Naive thymus-derived CD4-positive, alpha-beta T cell (primary cell): Measurements from ENCODE around the gene PDE4D. TPM values are rescaled to one million over a fixed set of nuclear protein-coding genes. Genes with fewer than 3 reads are reported as not detected.

ENCODE experiments used
- ATAC-seq: fragments of 150-1000 bp; cut with Tn5 transposase; 2 replicates; pipeline ENCODE4 v1.10.0; 2021; ENCODE audit warnings: mild to moderate bottlenecking, moderate library complexity
- CTCF ChIA-PET: fragments of 350-600 bp; sonication (Branson Sonifier 250); formaldehyde crosslinking; loops from one replicate; lab custom pipeline; 2021; ENCODE audit warnings: antibody characterized with exemption; lab: Charles Lee
- POLR2A ChIA-PET: fragments of 350-600 bp; sonication (Branson Sonifier 250); formaldehyde crosslinking; loops from one replicate; lab custom pipeline; 2021; ENCODE audit warnings: antibody characterized with exemption, inconsistent platforms; lab: Charles Lee
- DNase-seq, 9 donors: peaks; one replicate each; pipeline versions ENCODE4 v3.0.0 to v3.0.0-alpha.2; 2020 to 2022; ENCODE audit warnings: mixed read lengths in 1 of 9
- H3K27ac ChIP-seq: one replicate; pipeline ENCODE4 v1.7.0; 2013; ENCODE audit warnings: mild to moderate bottlenecking, low read depth, low read length, moderate library complexity
- H3K27me3 ChIP-seq, 2 donors: one replicate each; pipeline ENCODE4 v1.7.0; 2013; ENCODE audit warnings: low read length in 2 of 2, mild to moderate bottlenecking in 2 of 2, moderate library complexity in 2 of 2; ENCODE audit not compliant: control insufficient read depth in 2 of 2, insufficient read depth in 2 of 2
- H3K36me3 ChIP-seq, 3 experiments: 1 replicate in 2 of 3; 2 replicates in 1 of 3; pipeline ENCODE4 v1.7.0; 2013; ENCODE audit warnings: low read length in 3 of 3, mild to moderate bottlenecking in 3 of 3, moderate library complexity in 1 of 3; ENCODE audit not compliant: insufficient read depth in 3 of 3, control insufficient read depth in 2 of 3
- H3K4me1 ChIP-seq, 2 donors: one replicate each; pipeline ENCODE4 v1.7.0; 2013; ENCODE audit warnings: low read length in 2 of 2, mild to moderate bottlenecking in 2 of 2, moderate library complexity in 1 of 2; ENCODE audit not compliant: control insufficient read depth in 2 of 2, insufficient read depth in 2 of 2
- H3K4me3 ChIP-seq: 2 replicates; pipeline ENCODE4 v1.7.0; 2013; ENCODE audit warnings: mild to moderate bottlenecking, low read length
- H3K9me3 ChIP-seq, 3 experiments: 1 replicate in 2 of 3; 2 replicates in 1 of 3; pipeline ENCODE4 v1.7.0; 2013; ENCODE audit warnings: low read length in 3 of 3; ENCODE audit not compliant: control insufficient read depth in 2 of 3
- H3K27ac Mint-ChIP-seq, 9 donors: one replicate each; pipeline ENCODE4 v1.8.0; 2020 to 2022; ENCODE audit warnings: mixed read lengths in 9 of 9, mild to moderate bottlenecking in 8 of 9, moderate library complexity in 5 of 9, inconsistent platforms in 2 of 9
- H3K27me3 Mint-ChIP-seq, 5 donors: one replicate each; pipeline ENCODE4 v1.8.0; 2021 to 2022; ENCODE audit warnings: mixed read lengths in 5 of 5, mild to moderate bottlenecking in 1 of 5
- H3K36me3 Mint-ChIP-seq, 5 donors: one replicate each; pipeline ENCODE4 v1.8.0; 2020 to 2022; ENCODE audit warnings: mixed read lengths in 5 of 5, mild to moderate bottlenecking in 3 of 5, inconsistent platforms in 1 of 5
- H3K4me1 Mint-ChIP-seq, 7 donors: one replicate each; pipeline ENCODE4 v1.8.0; 2020 to 2022; ENCODE audit warnings: mixed read lengths in 7 of 7, mild to moderate bottlenecking in 3 of 7, inconsistent platforms in 1 of 7
- H3K4me3 Mint-ChIP-seq, 10 donors: one replicate each; pipeline ENCODE4 v1.8.0; 2020 to 2022; ENCODE audit warnings: mild to moderate bottlenecking in 10 of 10, mixed read lengths in 10 of 10, moderate library complexity in 6 of 10, inconsistent platforms in 2 of 10
- H3K9me3 Mint-ChIP-seq, 11 donors: one replicate each; pipeline ENCODE4 v1.8.0; 2020 to 2022; ENCODE audit warnings: mixed read lengths in 11 of 11, mild to moderate bottlenecking in 4 of 11, inconsistent platforms in 1 of 11, moderate library complexity in 1 of 11
- intact Hi-C, 2 donors: fragments of 100-400 bp; cut with micrococcal nuclease; formaldehyde crosslinking; loops; one replicate each; pipeline ENCODE4 v1.15.1; 2023
- polyA plus RNA-seq, 2 donors: library from polyadenylated mRNA; unstranded; fragments of 300-500 nt; fragmentation: Illumina TruSeq; gene quantifications; one replicate each; pipeline ENCODE4 v1.2.3, GENCODE V29; 2021
- total RNA-seq, 6 experiments: library from RNA in 5 of 6; stranded (reverse) in 5 of 6; gene quantifications; 1 replicate in 5 of 6; 2 replicates in 1 of 6; pipeline ENCODE4 v1.2.3 and lab custom pipeline; 2021 to 2026

Gene PDE4D
- total and polyA plus RNA-seq, 7 experiments from 2014 or later = 4.9 to 102 (median 38.8) TPM

DNA sequence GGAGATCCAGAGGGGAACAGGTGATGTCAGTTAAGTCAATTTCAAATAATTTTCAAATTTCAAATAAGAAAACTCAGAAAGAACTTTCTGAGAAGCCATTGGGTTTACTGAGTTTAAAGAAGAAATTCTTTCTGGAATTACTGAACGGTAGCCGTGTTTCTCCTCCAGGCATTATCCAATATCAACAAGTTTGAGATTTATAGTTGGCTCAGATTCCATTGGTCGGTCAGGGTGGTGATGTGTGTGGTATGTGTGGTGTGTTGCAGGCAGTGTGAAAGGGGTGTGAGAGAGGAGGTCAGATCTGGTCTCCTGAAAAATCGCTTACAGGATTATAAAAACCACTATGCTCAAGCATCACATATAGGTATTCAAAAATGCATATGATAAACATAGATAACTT, 60.1 kb downstream of the PDE4D start:
- Mint-ChIP-seq H3K27ac (no peak overlapping the region), H3K4me3 (no peak overlapping the region), H3K27me3 (peaks cover 6 to 30% (median 17%) of the 10 kb centered on the region in 5 donors), H3K9me3 (peaks cover 0 to 4% (median 0%) of the 10 kb centered on the region in 11 donors), H3K36me3 (no peaks in the 10 kb centered on the region), H3K4me1 (no peaks in the 10 kb centered on the region)
- ChIA-PET POLR2A (no interaction called here), CTCF (no interaction called here)
- DNase-seq (no peak), ATAC-seq (no peak)
- no peaks in the 10 kb centered on the region for H3K4me1 ChIP-seq
- H3K27me3 ChIP-seq = no peaks in the 10 kb centered on the region
- H3K36me3 ChIP-seq = no peaks in the 10 kb centered on the region
- no peak overlapping the region for H3K27ac ChIP-seq
- intact Hi-C loops = no loop called here
- no peaks in the 10 kb centered on the region for H3K9me3 ChIP-seq
- H3K4me3 ChIP-seq = no peak overlapping the region

DNA sequence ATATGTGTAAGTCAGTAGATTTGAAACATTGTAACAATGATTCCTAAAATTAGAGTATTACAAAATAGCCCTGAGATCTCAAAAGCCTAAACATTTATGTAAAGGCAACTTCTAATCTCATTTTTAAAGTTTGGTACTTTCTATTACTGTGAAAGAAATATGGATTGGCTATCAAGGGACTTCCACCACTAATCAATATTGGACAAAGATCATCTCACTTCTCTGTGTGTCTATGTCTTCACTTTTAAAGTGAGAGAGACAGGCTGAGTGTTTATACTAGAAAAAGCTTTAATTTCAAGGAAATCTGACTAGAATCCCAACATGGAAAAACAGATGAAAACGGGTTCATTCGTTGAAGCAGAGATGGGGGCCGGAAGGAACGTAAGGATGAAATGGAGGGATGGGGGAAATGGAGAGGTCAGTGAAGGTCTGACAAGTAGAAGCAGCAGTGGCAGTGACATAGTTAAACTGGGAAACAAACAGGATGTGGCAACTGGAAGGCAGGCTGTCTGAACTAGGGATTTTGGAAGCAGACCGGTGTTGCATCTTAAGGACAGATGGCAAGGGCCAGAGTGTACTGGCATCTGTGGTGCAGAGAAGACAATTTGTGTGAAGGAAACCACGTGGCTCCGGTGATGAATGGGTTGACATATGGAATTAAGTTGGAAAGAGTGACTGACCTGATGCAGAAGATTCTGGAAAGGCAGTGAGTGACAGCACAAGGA, 60.8 kb downstream of the PDE4D start:
- intact Hi-C loops = no loop called here
- H3K27ac Mint-ChIP-seq = no peak overlapping the region
- Histone ChIP-seq H3K4me3 (no peak overlapping the region), H3K9me3 (no peaks in the 10 kb centered on the region), H3K27ac (no peak overlapping the region), H3K4me1 (no peaks in the 10 kb centered on the region), H3K27me3 (no peaks in the 10 kb centered on the region), H3K36me3 (no peaks in the 10 kb centered on the region)
- DNase-seq (no peak), ATAC-seq (no peak)
- no peaks in the 10 kb centered on the region for H3K4me1 Mint-ChIP-seq
- H3K9me3 Mint-ChIP-seq = peaks cover 0 to 4% (median 0%) of the 10 kb centered on the region in 11 donors
- ChIA-PET CTCF (no interaction called here), POLR2A (no interaction called here)
- no peaks in the 10 kb centered on the region for H3K36me3 Mint-ChIP-seq
- H3K27me3 Mint-ChIP-seq = peaks cover 6 to 30% (median 18%) of the 10 kb centered on the region in 5 donors
- no peak overlapping the region for H3K4me3 Mint-ChIP-seq

DNA sequence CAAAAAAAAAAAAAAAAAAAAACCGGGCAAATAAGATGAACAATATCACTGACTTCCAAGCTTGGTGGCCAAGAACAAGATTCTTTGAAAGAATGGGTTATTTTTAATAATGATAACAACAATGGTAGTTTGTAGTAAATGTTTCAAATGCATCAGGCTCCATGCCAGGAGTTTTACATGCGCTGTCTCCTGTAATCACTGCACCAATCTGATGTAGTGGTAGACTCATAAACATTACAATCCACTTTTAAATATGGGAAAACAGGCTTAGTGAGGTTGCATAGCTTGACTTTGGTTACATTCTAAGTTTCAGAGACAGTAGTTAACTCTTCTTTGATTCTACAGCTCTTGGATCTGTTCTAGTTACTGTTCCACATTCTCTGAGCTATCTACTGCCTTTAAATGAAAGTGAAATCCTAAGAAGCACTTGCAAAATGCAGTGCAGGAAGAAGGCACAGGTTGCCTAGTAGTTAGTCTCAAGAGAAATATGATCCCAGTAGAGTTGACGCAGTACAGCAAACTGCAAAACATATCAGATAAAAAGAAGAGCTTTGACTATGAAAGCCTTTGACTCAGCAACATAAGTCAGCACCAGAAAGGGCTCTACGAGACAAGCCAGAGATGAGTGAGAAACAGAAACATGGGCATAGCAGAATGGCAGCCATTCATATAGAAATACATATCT, 62.1 kb downstream of the PDE4D start:
- Mint-ChIP-seq H3K4me1 (no peaks in the 10 kb centered on the region), H3K36me3 (no peaks in the 10 kb centered on the region), H3K27ac (no peak overlapping the region), H3K4me3 (no peak overlapping the region), H3K9me3 (peaks cover 0 to 2% (median 0%) of the 10 kb centered on the region in 11 donors), H3K27me3 (peaks cover 3 to 30% (median 10%) of the 10 kb centered on the region in 5 donors)
- no peaks in the 10 kb centered on the region for H3K27me3 ChIP-seq
- CTCF ChIA-PET = no interaction called here
- no peaks in the 10 kb centered on the region for H3K4me1 ChIP-seq
- H3K27ac ChIP-seq = no peak overlapping the region
- no peak for DNase-seq
- intact Hi-C loops = no loop called here
- no peak overlapping the region for H3K4me3 ChIP-seq
- H3K36me3 ChIP-seq = no peaks in the 10 kb centered on the region
- H3K9me3 ChIP-seq = no peaks in the 10 kb centered on the region
- ATAC-seq = no peak
- POLR2A ChIA-PET = no interaction called here

DNA sequence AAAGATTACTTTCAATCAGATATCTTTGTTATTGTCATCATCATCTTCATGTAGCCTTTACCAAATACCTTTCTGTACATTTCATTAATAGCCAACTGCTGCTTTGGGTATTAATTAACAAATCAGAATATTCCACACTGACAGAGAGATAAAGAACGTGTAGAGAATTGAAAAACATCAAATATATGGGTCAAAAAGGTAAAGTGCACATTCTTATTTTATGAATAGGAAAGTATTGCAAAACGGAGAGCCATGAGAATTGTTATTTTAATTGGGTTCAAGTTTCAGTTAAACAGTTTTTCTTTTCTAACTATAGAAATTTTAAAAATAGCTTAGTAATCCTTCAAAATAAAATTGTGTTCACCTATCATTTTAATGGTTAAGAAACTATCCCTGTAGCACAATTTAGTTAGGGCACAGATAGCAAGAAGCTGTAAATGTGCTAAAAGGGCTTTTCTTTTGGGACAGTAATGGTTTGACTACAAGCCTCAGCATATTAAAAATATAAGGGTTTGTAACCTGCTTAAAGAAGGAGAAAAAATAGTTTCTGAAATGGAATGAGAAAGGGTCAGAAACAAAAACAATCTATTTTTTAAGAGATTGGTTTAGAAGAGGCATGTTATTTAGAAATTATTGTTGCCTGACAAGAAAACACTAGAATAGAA, 62.9 kb downstream of the PDE4D start:
- intact Hi-C loops = no loop called here
- H3K36me3 Mint-ChIP-seq = no peaks in the 10 kb centered on the region
- H3K27ac Mint-ChIP-seq = no peak overlapping the region

DNA sequence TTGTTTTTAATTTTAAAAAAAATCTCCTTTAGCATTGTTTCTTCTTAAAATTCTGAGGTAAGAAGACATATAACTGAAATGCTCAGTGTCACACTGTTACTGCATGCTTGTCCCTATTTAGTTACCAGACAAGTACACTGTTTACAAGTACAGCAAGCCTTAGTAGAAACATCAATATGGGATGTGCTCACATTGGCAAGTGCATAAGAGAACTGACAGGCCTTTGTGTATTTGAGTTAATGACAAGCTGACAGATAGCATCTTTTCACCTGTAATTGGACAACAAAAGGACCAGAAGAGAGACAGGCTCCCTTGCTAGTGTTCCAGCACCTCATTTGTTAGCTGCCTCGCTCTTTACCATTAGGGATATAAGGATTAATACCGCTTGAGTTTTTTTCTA, 63.6 kb downstream of the PDE4D start:
- Histone ChIP-seq H3K4me3 (no peak overlapping the region), H3K27ac (no peak overlapping the region), H3K4me1 (no peaks in the 10 kb centered on the region), H3K36me3 (no peaks in the 10 kb centered on the region), H3K27me3 (no peaks in the 10 kb centered on the region), H3K9me3 (no peaks in the 10 kb centered on the region)
- no peak overlapping the region for H3K4me3 Mint-ChIP-seq
- ATAC-seq (no peak), DNase-seq (no peak)
- no peak overlapping the region for H3K27ac Mint-ChIP-seq
- intact Hi-C loops = no loop called here
- H3K4me1 Mint-ChIP-seq = no peaks in the 10 kb centered on the region
- no peaks in the 10 kb centered on the region for H3K36me3 Mint-ChIP-seq
- peaks cover 0 to 2% (median 0%) of the 10 kb centered on the region in 11 donors for H3K9me3 Mint-ChIP-seq
- CTCF ChIA-PET = no interaction called here
- POLR2A ChIA-PET = no interaction called here
- H3K27me3 Mint-ChIP-seq = peaks cover 6 to 30% (median 11%) of the 10 kb centered on the region in 5 donors

More for the DNA sequence above, 62.9 kb downstream of the PDE4D start:
- peaks cover 6 to 30% (median 10%) of the 10 kb centered on the region in 5 donors for H3K27me3 Mint-ChIP-seq
- peaks cover 0 to 2% (median 0%) of the 10 kb centered on the region in 11 donors for H3K9me3 Mint-ChIP-seq
- Histone ChIP-seq H3K27me3 (no peaks in the 10 kb centered on the region), H3K27ac (no peak overlapping the region), H3K4me3 (no peak overlapping the region), H3K9me3 (no peaks in the 10 kb centered on the region), H3K36me3 (no peaks in the 10 kb centered on the region), H3K4me1 (no peaks in the 10 kb centered on the region)
- CTCF ChIA-PET = interaction anchor here (0.7 kb wide), 1 partner anchor 38 kb away, joined by 4 read pairs; no protein-coding TSS in a partner anchor
- POLR2A ChIA-PET = interaction anchor here (0.7 kb wide), 1 partner anchor 27 kb away, joined by 3 read pairs; no protein-coding TSS in a partner anchor
- DNase-seq = no peak
- no peak for ATAC-seq
- no peak overlapping the region for H3K4me3 Mint-ChIP-seq
- H3K4me1 Mint-ChIP-seq = no peaks in the 10 kb centered on the region

DNA sequence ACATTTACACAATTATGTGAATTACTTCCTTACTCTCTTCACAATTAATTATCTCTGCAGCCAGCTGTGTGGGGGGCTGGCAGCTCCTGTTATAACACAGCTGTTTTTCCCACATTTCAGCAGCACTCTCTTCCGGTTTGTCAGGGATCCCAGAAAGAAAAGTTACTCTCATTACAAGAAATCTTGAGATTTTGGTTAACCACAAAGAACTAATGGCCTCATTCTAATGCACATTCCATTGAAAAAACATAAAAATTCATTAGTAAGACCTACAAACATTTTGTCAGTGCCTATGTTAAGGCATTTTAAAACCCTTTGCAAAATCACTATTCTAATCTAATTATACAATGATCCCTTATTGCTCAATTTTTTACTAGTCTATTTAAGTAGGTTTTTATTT, 64.1 kb downstream of the PDE4D start:
- Histone ChIP-seq H3K27ac (no peak overlapping the region), H3K36me3 (no peaks in the 10 kb centered on the region), H3K4me1 (no peaks in the 10 kb centered on the region), H3K9me3 (no peaks in the 10 kb centered on the region), H3K27me3 (no peaks in the 10 kb centered on the region), H3K4me3 (no peak overlapping the region)
- POLR2A ChIA-PET = no interaction called here
- H3K9me3 Mint-ChIP-seq = peaks cover 0 to 2% (median 0%) of the 10 kb centered on the region in 11 donors
- DNase-seq (no peak), ATAC-seq (no peak)
- H3K36me3 Mint-ChIP-seq = no peaks in the 10 kb centered on the region
- intact Hi-C loops = no loop called here
- peaks cover 6 to 36% (median 15%) of the 10 kb centered on the region in 5 donors for H3K27me3 Mint-ChIP-seq
- H3K27ac Mint-ChIP-seq = no peak overlapping the region
- H3K4me3 Mint-ChIP-seq = no peak overlapping the region
- CTCF ChIA-PET = no interaction called here
- no peaks in the 10 kb centered on the region for H3K4me1 Mint-ChIP-seq
